Germinal center (tissue), 1 donor: ENCODE data around the gene ZNF311.
A peak's percentile ranks its signal among the peaks of the same experiment; 100 is the strongest.

Source experiments
- DNase-seq: peaks from one replicate; pipeline ENCODE4 v3.0.0; 2012; ENCODE audit warnings: mixed read lengths, low spot score

Gene ZNF311

GRCh38 chr6:29005183-29005885 lies at the start of gene ZNF311:
Gene ZNF311 (minus strand): TSS chr6:29005315. CDS start chr6:29003954, 1,361 bp downstream.
- no peak for DNase-seq

DNA sequence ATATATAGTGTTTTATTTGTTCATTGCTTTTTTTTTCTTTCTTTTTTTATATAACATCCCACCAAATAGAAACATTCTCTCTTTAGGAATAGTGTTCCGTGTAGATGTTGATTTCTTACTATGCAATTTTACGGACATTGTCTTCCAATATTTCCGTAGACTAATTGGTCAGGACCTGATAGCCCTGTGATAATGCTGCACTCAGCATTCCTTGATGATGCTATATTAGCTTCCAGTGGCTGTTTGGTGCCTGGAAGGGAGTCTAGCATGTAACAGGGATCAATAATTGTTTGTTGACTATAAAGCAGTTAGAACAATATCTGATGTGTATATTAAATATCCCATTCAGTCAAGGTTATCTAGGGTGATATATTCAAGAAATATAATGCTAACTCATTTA lies 46.6 kb upstream of the ZNF311 start:
- no peak for DNase-seq

- no peak for DNase-seq
These were observed 40.0 kb upstream of the ZNF311 start, which contains the start of gene OR2W1 for GRCh38 chr6:29045075-29045474. Gene OR2W1 (minus strand): TSS chr6:29045175. CDS start chr6:29045175, 0 bp downstream.

DNA sequence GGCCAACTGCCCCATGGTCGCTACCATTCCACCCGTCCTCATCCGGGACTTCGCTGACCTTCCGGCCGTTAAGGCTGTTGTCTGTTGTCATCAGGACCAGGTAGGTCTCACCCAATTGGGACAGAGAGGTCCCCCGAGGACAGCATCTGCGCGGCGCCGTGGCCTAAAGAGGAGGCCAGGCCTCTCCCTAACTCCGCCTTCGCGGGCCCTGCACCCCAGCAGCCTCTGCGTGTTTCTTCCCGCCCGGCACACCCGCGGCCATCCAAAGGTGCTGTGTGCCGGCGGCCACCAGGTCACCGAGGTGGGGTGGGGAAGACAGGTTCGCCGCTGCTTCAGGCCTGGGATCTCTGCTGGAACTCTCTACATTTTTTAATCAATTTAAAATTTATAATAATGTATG lies 30.8 kb upstream of the ZNF311 start:
- no peak for DNase-seq

DNA sequence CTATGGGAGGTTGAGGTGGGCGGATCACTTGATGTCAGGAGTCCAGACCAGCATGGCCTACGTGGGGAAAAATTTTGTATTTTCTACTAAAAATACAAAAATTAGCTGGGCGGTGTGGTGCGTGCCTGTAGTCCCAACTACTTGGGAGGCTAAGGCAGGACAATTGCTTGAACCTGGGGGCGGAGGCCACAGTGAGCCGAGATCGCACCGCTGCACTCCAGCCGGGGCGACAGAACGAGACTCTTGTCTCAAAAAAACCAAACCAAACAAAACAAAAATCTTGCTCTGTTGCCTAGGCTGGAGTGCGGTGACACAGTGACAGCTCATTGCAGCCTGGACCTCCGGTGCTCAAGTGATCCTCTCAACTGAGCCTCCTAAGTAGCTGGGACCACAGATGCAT lies 23.7 kb upstream of the ZNF311 start:
- DNase-seq = no peak

DNA sequence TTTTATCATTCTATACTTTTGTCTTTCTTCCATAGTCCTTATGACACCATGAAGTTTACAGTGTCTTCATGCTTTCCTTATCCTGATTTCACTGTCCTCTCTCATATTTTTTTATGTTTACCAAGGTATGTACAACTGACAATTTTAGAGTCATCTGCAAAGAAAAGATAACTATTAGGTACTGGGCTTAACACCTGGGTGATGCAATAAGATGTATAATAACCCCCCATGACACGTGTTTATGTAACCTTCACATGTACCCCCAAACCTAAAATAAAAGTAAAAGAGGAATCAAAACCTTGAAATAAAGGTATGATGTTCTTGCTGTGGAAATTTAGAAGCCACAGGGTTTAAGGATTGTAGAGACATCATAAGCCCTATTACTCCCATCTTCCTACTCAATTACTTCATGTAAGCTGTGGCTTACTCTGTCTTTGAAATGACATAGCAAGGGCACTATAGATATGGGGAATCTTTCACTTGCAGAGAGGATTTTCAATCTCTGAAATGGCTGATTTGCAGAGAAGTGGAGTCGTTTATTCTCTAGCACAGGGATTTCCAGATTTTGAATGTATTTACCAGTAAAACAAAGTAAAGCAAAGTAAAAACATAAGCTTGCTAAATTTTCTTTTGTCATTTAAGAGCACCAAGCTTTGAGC lies 20.9 kb upstream of the ZNF311 start:
- no peak for DNase-seq

GRCh38 chr6:29021434-29021833 lies 16.3 kb upstream of the ZNF311 start:
- DNase-seq = no peak

DNA sequence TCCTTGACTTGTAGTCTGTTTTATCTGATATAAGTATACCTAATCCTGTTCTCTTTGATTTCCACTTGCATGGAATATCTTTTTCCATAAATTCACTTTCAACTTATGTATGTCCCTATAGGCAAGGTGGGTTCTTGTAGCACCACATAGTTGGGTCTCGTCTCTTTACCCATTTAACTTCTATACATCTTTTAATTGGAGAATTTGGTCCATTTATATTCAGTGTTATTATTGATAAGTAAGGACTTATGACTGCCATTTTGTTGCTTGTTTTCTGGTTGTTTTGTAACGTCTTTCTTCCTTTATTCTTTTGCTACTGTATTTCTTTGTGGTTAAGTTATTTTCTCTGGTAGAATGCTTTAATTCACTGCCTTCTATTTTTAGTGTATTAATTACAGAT lies 14.5 kb upstream of the ZNF311 start:
- no peak for DNase-seq

DNA sequence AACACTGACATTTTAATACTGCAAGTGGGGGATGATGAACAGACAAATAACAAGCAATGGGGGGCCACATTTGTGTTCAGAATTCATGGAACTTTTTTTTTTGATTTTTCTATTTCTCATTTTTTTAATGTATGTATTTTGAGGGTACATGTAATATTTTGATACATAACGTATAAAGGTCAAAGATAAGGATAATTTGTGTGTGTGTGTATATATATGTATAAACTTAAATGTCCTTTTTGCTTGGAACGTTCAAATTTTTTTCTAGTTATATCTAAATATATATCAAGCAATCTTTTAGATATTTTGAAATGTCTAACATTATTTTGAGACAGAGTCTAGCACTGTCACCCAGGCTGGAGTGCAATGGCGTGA lies 12.3 kb upstream of the ZNF311 start:
- no peak for DNase-seq

DNA sequence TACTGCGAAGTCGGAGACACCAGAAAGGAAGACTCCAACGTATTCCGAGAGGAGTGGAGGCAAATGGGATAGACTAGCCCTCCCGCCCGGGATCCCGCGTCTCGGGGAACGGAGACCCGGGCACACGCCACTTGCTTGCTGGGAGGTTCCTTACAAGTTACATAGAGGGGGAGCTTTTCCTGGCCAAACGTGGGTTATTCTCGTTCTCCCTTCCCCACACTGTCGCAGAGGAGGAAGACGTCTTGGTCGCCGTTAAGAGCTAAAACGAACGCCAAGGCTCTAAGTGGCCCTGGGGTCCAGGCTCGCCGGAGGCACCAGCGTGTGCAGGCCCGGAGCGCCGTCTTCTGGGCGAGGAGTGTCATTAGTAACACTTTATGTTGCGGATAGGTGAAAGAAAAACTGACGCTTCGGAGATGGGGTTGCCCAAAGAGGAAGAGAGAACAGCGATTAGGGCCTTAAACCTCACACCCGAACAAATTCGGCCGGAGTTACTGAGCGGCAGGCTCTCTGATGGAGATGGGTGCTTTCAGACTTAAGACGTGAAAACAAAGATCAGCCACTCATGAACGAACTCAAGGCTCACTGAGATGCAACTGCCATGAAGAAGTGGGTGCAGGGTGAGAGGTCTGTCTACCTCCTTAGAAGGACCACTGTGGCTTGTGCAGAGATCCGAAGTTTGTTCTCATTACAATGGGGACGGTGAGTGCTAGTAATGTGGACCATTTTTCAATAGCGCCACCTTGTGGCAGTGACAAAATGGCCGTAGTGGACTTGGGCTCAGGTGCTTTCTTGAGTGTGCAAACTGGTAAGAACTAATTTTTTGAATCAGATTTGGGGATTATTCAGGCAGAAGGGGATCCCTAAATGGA lies 11.7 kb upstream of the ZNF311 start:
- peak; percentile 65 for DNase-seq

- DNase-seq = no peak
These were observed 9.9 kb upstream of the ZNF311 start for GRCh38 chr6:29014729-29015608.

- DNase-seq = peak; percentile 8
These were observed 6.2 kb upstream of the ZNF311 start for GRCh38 chr6:29011276-29011734.

- DNase-seq = no peak
These were observed 4.2 kb upstream of the ZNF311 start for GRCh38 chr6:29009358-29009757.

- no peak for DNase-seq
These were observed 3.0 kb upstream of the ZNF311 start for GRCh38 chr6:29008089-29008488.

DNA sequence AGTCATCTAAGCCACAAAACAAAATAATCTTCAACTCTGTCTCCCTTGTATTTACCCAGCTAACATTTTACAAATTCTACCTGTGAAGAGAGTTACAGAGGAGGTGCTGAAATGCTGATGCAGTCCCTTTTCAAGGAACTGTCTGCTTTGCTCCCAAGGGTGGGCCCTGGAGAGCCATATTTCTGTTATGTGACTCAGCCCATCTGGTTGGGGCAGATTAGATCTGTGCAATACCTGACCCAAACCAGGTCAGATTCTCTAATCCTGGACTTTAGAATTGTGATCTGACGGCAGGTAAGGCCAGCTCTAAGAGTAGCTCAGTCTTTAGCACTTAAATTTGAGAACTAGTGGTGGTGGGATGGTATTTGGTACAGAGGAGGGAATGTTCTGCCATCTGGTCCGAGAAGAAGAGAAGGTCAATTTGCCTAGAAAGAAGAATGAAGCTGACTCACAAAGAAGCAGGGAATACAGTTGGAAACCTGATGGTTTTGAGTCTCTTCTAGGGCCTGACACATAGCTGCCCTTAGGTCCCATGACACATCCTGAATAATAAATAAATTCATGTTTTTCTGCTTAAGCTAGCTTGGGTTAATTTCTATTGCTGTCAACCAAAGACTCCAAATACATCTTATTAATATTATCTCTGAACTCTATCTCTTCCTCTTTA lies 8.1 kb downstream of the ZNF311 start:
- no peak for DNase-seq

GRCh38 chr6:28995093-28995650 lies 9.9 kb downstream of the ZNF311 start:
- DNase-seq = no peak

- peak; percentile 67 for DNase-seq
These were observed 16.4 kb downstream of the ZNF311 start for GRCh38 chr6:28988536-28989311.

GRCh38 chr6:28985462-28986164 lies 19.5 kb downstream of the ZNF311 start:
- no peak for DNase-seq

GRCh38 chr6:28983838-28984237 lies 21.3 kb downstream of the ZNF311 start:
- DNase-seq = no peak
